NCI-H2196 (cell line): ENCODE measurements around the gene SLC37A1.

Experiments used
- DNase-seq: peaks from one replicate; lab custom pipeline; 2025; ENCODE audit not compliant: unreplicated experiment; lab: John Stamatoyannopoulos, UW

The SLC37A1 gene

DNA sequence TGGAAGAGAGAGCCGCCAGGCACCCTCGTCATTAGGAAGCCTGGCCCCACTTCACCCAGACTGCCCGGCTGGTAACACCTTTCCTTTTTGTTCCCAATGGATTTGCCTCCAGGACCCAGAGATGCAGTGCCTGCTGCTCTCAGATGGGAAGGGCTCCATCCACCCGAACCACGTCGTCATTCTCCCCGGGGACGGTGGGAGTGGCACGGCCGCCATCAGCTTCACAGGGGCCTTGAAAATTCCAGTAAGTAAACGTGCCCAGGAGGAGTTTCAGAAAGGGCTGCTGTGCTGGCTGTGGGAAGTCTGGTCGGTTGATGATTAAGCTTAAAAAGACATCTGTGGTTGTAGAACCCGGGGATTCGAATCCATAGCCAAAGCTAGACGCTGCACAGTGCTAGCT, 45.2 kb downstream of the SLC37A1 start:
- DNase-seq, result no peak

DNA sequence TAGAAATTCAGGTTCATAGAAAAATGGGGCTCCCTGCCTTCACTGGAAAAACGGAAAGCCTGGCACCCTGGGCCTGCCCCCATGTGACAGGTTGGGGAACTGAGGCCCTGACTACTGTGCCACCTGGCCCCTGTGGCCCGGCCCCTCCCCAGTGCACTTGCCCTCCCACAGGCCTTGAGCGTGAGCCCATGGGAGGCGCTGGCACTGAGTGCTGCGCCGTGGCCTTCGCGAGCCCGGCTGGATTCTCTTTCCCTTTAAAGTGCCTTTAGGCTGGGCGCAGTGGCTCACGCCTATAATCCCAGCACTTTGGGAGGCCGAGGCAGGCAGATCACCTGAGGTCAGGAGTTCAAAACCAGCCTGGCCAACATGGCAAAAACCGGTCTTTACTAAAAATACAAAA, 45.7 kb downstream of the SLC37A1 start:
- no peak for DNase-seq

DNA sequence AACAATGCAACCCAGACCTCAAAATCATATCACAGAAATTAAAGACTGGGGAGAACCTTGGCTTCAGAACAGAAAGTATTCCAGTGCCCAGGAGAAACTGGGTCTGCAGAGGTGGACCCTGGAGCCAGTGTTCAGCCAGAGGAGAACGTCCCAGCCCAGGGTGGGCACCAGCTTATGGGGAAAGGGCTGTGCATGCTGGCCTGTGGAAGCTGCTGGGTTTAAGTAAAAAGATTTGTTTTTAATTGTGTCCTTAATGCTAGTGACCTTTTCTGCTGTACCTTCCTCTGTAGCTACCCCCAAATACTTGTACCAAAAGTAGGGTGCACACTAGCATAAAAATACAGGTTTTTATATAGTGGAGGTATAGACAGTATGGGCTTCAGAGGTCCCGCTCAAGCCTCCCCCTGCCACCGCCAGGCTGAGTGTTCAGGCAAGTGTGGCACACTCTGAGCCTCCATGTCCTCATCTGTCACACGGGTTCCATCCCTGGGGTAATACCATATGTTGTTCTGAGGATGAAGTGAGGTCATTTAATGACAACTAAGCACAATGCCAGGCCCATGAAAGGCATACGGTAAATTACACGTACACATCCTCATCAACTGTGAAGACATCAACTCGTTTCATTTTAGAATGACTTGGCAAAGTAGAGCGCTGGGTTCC, 47.0 kb downstream of the SLC37A1 start:
- DNase-seq, result no peak

DNA sequence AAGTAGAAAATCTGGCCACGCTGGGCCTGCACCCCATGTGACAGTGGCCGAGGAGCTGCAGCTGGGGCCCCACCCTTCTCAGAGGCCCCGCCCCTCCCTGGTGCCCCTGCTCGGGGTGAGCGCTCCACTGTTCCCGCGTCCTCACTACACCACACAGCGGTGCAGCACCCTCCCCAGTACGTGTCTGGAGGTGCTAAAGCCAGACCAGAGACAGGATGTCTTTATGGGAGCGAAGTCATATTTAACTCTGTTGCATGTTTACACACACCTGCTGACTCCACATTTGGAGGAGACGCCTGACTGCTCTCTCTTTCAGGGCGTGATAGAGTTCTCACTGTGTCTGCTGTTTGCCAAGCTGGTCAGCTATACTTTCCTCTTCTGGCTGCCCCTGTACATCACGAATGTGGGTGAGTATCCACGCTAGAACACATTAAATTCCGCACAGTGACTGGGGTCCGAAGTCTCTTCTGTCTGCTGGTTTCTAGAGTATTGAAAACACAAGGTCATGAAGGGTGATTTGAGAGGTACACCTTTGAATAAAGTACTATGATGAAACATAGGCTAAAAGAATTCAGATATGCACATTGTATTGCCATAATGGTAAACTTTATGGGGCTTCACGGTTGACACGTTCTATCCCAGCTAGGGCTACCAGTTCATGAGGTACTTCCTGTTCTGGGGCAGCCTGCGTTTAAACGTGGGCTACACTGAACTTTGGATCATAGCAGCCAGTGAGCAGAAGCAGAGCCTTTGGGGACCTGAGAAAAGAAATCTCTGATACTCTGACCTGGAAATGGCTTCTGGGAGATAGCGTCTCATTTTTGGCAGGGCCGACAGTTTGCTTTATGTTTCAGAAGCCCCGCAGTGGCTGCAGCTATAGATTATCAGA, 48.4 kb downstream of the SLC37A1 start:
- peak; percentile 70 for DNase-seq

DNA sequence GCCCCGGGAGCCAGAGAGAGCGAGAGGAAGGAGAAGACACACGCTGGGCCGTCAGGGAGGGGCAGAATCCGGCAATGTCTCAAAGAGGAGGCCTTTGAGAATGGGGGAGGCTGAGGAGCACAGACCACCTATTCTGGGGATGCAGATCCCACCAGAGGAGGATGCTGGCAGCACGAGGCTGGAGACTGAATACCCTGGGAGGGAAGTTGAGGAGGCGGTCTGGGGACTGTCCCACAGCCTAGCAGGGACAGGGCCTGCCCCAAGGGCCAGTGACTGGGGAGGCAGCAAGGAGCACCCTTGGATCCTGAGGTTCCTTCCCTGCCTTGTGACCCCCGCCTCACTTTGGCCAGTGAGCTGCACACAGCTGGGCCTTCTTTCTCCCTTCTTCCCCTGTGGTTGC, 49.2 kb downstream of the SLC37A1 start:
- no peak for DNase-seq

DNA sequence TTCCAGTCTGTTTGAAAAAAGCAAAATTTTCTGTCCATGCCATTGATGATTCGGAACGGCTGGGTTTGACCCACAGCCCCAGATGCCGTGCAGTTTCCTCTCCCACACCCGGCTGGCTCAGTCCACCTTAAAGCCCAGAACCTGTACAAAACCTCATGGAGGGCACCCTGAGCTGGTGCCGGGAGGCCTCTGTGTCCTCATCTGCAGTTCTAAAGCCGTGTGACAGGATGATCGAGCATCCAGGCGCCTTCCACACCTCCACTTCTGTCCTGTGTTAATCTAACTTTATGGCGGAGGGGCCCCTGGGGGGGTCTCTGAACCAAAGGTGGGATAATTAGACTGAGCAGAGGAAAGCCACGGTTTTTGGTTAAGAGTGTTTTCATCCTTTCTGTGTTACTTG, 49.6 kb downstream of the SLC37A1 start:
- DNase-seq, result no peak

DNA sequence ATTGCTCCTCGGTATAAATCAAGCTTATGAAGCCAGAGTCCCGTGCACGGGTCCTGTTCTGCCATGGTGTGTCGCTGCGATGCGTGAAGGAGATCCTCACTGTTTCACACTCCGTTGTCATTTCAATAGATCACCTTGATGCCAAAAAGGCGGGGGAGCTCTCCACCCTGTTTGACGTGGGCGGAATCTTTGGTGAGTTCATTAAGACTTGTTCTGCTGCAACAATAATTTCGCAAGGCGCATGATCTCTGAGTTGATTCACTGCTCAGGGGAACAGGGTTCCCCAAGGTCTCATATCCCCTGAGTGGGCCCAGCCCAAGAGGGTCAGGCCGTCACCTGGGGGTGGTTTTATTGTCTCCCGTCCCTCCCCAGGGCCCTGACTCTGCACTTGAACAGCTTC, 50.0 kb downstream of the SLC37A1 start:
- DNase-seq, result no peak

DNA sequence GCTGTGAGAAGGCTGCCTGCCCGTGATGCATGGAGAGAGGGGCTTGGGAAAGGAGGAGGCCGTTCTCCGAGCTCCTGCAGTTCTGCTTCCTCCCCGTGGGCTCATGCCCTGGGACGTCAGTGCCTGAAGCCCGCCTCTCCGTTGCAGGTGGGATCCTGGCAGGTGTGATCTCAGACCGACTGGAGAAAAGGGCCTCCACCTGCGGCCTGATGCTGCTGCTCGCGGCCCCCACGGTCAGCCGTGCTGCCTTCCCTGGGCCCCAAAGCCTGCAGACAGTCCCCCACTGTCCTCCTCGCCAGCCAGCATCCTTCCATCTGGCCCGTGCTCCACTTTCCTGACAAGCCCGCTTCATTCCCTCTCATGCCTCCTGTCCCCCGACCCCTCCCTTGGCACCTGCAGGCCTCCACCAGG, 50.9 kb downstream of the SLC37A1 start:
- no peak for DNase-seq

DNA sequence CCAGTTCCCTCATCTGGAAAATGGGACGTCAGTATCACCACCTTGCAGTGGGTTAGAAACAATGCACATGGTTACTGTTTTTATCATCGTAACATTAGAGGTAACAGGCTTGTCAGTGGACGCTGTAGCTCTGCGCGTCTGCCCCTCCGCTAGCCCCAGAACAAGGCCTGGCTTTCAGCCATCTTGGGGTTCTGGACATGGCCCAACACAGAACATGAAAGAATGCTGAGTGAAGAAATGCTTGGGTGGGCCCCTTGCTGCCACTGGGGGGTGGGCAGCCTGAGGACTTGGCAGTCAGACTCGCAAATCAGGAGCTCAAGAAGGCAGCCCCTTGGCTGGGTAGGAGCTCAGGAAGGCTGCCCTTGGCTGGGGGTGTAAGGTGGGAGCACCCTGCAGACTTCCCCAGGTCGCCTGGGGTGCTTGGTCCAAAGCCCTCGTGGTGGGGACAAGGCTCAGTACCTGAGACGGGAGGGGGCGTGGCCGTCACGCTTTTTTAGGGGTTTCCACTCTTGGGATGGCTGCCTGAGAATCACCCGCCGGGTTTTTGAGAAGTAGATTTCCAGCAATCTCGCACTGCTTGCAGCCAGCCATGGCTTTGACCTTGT, 51.7 kb downstream of the SLC37A1 start:
- DNase-seq, result no peak

DNA sequence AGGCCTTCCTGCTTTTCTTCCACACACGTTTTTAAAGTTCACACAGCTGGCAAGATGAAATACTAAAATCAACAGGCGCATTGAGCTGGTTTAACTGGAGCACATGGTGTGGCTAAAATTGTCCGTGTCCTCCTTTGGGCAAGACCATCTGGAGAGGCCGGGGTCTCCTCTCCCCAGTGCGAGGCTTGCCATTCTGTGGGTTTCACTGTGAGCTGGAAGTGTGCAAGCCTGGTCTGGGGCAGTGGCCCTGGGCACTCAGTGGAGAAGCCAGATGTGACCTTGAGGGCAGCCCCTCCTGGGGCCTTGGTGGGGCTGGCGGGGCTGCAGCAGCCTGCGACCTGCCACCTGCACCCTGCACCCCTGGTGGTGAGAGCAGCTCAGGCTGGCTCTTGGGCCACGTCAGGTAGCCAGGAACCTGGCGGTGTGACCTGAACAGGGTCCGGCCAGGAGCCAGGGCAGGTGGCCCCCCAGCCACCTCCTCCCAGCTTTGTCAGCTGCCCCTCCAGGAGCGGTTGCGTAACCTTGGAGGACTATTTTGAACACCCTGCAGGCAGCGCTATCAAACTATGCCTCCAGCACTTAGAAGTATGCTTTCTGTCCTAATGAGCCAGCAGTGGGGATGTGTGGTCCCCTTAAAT, 52.4 kb downstream of the SLC37A1 start:
- peak; percentile 36 for DNase-seq

DNA sequence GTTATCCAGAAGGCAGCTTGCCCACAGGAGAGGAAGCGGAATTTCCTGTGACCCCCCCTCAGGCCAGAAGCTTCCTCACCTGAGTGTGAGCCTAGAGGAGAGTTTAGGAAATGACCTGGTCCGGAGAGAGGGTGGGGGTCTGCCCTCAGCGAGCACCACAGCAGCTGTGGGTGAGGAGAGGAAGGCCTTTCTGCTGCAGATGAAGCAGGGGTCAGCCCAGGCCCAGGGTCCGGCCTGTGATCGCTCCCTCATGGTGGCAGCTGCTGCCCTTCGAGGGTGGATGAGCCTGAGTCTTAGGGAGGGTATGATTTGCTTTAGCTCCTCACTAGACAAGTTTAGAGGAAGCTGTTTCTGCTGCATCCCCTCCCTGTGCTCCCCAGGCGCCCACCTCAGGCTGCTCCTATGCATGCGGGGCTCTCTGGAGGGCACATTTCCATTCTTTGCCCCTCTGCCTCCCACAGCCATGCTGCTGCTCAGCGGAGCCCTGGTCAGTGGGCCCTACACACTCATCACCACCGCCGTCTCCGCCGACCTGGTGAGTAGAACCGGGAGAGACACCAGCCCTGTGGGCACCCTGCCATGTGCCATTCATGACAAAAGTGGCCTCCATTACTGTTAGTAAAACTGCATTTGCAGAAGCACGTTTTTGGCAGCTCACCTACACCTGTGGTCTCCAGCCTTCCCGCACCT, 53.0 kb downstream of the SLC37A1 start:
- DNase-seq, result no peak

DNA sequence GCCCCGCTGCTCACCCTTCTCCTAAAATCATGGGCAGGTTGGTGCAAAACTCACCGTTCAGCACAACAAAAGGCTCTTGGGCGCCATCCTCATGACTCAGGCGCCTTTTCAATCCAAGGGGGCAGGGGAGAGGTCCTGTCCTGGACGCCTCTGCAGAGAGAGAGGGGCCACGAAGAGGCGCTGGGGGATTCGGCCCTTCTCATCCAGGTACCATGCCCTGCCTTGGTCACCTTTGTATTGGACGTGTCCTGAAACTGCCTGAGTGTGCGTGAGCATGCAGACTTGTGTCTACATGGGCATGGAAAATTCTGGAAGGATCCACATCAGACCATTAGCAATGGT, 53.5 kb downstream of the SLC37A1 start:
- no peak for DNase-seq

DNA sequence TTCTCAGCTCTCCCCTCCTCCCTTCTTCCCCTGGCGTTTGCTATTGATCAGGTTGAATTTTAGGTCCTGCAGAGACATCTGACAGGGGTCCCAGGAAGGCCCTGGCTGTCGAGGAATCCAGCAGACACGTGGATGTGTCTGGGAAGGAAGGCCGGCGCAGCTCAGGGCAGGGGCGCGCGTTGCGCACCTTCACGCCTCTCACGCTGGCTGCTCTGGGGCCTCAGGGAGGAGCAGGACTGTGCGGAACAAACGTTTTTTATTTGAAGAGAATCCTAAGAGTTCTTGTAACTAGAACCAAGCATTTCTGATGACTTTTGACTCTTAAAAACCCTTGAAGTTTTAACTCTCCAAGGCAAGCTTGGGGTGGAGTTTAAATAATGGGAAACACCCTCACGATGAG, 54.2 kb downstream of the SLC37A1 start:
- DNase-seq, result no peak

DNA sequence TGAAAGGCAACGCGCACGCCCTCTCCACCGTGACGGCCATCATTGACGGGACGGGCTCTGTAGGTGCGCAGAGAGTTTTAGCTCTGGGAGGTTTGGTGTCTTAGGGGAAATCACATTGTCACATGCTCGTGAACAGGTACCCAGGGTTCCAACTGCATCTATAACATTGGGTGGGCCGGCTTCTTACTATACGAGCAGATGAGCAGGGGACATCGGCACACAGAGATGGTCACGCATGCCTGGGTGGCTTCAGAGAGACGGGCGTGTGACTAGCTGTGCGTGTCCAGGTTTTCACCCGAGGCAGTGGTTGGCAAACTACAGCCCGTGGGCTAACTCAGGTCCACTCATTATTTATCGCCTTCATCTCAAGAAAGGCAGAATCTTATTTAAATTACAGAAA, 54.7 kb downstream of the SLC37A1 start:
- no peak for DNase-seq

DNA sequence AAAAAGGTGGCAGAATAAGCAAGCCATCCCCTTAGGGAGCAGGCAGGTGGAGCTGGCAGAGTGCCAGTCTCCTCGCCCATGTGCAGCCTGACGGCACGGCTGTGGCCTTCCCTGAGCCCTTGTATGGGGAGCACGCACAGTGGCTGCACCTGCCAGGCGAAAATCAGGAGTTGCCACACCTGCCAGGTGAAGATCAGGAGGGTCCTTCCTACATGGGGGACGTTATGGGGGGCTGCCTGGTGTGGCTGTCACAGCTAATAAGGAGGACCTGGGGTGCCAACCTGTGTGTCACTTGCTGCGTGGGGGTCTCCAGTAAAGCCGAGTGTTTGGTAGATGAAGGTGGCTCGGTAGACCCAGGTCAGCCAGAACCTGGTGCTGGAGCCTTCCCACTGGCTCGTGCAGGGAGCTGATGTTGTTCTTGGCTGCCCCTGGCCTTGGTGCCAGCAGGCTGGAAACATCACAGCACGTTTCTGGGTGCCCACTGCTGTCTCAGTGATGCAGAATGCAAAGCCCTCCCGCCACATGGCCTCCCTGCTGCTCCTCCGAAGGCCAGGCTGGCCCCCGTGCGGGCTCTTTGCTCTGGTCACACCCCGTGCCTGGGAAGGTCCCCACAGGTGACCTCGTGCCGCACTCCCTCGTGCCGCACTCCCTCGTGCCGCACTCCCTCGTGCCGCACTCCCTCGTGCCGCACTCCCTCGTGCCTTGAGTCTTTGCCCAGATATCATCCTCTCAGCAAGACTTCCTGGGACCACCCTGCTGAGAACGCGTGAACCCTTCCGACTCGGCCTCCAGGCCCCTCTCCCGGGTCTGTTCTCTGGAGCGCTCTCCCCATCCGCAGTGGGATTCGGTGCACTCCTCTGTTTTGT, 55.4 kb downstream of the SLC37A1 start:
- DNase-seq, result peak; percentile 10

DNA sequence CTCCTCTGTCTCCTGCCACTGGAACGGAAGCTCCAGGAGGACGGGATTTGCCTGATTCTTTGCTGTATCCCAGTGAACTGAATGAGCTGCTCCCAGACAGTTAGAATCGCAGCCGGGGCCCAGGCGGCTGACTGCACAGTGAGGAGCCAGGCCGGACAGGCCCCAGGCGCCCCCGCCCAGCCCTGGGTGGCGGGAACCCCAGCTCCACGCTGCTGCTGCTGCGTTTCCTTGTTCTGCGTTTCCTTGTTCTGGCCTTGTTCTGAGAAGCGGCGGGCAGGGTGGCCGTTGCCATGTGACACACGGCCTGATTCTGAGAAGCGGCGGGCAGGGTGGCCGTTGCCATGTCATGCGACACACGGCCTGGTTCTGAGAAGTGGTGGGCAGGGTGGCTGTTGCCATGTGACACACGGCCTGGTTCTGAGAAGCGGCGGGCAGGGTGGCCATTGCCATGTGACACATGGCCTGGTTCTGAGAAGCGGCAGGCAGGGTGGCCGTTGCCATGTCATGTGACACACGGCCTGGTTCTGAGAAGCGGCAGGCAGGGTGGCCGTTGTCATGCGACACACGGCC, 56.2 kb downstream of the SLC37A1 start:
- no peak for DNase-seq

DNA sequence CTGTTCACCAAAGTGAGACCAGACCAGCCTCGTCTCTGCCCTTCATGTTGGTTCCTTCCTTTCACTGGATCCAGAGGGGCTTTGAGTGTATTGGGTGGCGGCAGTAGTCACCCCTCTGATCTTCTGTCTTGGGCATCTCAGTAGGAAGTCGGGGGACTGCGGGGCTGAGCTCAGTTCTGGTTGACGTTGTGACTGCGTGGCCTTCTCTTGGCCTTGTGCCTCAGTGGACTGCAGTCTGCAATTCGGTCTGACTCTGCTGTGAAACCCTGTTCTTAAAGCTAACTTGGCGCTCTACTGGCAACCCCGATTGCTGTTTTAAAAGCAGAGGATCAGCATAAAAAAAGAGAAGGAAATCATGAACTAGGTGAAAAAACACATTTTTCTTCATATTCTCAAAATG, 56.7 kb downstream of the SLC37A1 start:
- DNase-seq, result no peak

DNA sequence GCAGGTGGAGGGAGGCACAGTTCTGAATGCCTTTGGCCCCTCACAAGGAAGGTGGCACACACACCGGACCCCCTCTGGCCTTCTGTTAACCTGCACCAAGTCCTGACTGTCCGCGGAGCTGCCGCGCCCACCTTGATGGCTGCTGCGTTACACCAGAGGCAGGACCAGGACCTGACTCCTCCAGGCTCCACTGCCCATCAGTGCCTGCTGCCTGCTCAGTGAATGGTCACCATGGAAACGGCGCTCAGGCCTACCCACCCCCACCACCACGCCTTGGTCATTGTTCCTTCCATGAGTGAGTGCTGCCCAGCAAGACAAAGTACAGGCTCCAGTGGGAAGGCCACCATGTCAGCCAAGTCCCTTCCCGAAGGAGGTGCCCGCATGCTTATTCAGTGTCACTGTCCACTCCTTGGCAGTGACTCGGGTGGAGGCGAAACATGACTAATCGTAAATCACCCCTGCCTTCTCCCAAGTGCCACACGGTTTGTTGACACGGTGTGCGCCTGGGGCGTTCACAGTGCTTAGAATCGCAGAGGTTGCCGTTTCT, 57.3 kb downstream of the SLC37A1 start:
- DNase-seq, result peak; percentile 47

DNA sequence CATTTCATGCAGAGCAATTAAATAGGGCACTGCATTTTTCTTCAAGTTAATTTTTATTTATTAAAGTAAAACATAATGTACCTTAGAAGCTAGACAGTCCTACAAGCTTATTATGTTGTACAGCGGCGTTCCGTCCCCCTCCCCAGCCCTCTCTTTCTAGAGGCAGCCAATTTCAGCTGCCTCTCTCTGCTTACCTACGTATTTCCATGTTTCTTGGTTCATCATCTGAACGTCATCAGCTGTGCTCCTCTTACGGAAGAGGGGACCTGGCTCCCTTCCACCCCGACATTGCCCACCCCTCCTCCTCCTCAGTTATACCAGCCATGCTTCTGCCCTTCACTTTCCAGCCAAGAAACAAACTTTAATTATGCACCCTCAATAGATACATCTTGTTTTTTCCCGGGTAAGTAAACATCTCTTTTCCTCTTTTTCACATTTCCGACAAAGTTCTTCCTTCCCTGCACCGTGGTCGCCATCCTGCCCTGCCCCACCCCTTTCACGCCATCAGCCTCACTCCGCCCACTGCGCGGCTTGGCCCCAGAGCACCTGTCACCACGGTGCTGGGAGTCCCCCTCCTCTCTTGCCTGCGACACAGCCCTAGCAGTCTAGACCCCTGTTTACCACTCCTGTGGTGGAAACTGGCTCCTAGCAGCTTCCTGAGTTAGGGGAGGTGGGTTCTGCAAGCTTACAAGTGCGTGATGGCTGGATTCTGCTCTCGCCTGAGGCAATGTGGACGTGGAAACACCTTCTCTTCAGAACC, 57.9 kb downstream of the SLC37A1 start:
- no peak for DNase-seq
